Neuron (in vitro differentiated cells): ENCODE data around the gene SERINC4.
A peak's percentile ranks its signal among the peaks of the same experiment; 100 is the strongest.
"Not testable (repeated sequence)": the region's sequence is repeated elsewhere in the genome, so short reads cannot be mapped to it uniquely, and the experiment has no call there.

Source experiments
- H2AFZ ChIP-seq: one replicate; pipeline ENCODE4 v1.6.1; 2013; ENCODE audit warnings: low read depth, mild to moderate bottlenecking, inconsistent platforms, low read length, moderate library complexity
- H3K27me3 ChIP-seq: one replicate; pipeline ENCODE4 v1.6.1; 2013; ENCODE audit warnings: low read length; ENCODE audit not compliant: insufficient read depth
- H3K36me3 ChIP-seq: one replicate; pipeline ENCODE4 v1.6.1; 2013; ENCODE audit warnings: low read length; ENCODE audit not compliant: insufficient read depth
- H3K4me1 ChIP-seq: one replicate; pipeline ENCODE4 v1.6.1; 2013; ENCODE audit warnings: low read length; ENCODE audit not compliant: insufficient read depth
- H3K4me3 ChIP-seq: 2 replicates; pipeline ENCODE4 v1.5.1; 2013; ENCODE audit warnings: mild to moderate bottlenecking, low read length, moderate library complexity
- H3K9me3 ChIP-seq: one replicate; pipeline ENCODE4 v1.6.1; 2013; ENCODE audit warnings: low read length

The SERINC4 gene

DNA sequence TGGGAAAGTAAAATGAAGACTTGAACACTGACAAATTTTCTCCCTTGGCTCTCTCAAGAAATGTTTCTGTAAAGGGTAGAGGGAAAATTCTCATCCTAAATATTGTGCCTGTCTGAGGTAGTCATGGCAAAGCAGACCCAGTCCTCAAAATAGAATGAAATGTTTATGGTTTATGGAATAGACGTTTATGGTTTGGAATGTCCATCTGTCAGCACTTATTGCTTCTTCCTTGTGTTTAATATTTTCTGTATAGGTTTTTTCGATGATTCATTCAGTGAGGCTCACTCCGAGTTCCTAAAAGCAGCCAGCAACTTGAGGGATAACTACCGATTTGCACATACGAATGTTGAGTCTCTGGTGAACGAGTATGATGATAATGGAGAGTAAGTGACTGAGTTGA, 37.2 kb downstream of the SERINC4 start:
- no peaks in the 10 kb centered on the region for H3K9me3 ChIP-seq
- H3K36me3 ChIP-seq = peaks cover 89% of the 10 kb centered on the region
- H3K4me3 ChIP-seq = no peak overlapping the region
- no peaks in the 10 kb centered on the region for H3K4me1 ChIP-seq
- no peaks in the 10 kb centered on the region for H3K27me3 ChIP-seq
- H2AFZ ChIP-seq = no peak overlapping the region

DNA sequence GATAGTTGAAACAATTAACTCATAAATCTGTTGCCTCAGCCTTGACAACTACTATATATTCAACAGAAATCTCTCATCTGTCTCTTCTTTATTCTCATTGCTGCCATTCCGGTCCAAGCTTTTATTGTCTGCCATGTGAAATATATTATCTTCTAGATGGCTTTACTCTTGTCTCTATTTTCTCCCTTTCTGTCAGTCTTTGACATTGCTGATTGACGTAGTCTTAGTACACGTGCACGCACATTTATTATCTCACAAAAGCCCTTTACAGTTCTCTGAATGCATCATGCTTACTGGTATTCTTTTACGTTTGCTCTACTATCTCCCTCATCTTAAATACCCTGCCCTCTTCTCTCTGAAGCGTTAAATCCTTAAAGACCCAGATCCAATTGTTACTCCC, 48.1 kb downstream of the SERINC4 start:
- Histone ChIP-seq H3K4me3 (no peak overlapping the region), H3K27me3 (no peaks in the 10 kb centered on the region), H3K4me1 (peaks cover 22% of the 10 kb centered on the region), H3K9me3 (peaks cover 3% of the 10 kb centered on the region), H2AFZ (no peak overlapping the region), H3K36me3 (peaks cover 53% of the 10 kb centered on the region)

DNA sequence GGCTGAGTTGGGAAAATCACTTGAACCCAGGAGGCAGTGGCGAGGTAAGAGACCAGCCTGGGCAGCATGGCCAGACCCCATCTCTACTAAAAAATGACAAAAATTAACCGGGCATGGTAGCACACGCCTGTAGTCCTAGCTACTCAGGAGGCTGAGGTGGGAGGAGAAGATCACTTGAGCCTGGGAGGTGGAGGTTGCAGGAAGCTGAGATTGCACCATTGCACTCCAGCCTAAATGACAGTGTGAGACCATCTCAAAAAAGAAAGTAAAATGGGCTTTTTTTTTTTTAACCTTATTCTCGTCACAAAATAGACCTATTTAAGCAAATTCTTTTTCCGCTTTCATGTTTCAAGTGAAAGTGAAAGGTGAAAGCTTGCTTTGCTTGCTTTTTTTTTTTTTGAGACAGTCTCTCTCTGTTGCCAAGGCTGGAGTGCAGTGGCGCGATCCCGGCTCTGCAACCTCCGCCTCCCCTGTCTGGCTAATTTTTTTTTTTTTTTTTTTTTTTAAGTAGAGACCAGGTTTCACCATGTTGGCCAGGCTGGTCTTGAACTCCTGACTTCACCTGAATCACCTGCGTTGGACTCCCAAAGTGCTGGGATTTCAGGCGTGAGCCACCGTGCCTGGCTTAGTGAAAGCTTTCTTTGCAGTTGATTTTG, 50.2 kb downstream of the SERINC4 start:
- no peak overlapping the region for H3K4me3 ChIP-seq
- no peaks in the 10 kb centered on the region for H3K27me3 ChIP-seq
- H3K9me3 ChIP-seq = peaks cover 3% of the 10 kb centered on the region
- peaks cover 22% of the 10 kb centered on the region for H3K4me1 ChIP-seq
- no peak overlapping the region for H2AFZ ChIP-seq
- H3K36me3 ChIP-seq = peaks cover 35% of the 10 kb centered on the region

DNA sequence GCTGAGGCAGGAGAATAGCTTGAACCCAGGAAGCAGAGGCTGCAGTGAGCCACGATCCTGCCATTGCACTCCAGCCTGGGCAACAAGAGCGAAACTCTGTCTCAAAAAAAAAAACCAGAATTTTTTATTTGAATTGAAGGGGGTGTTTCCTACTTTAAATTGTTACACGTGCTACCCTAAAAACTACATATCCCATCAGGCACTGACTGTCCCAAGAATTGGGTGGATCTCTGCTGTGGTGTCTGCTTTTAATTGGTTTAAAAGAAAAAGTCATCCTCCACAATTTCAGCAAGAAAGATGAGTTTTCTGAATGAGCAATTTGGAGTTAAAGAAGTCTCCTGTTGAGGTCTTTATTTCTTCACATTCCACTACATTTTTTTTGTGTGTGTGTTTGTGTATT, 51.6 kb downstream of the SERINC4 start:
- Histone ChIP-seq H3K27me3 (no peaks in the 10 kb centered on the region), H3K4me3 (no peak overlapping the region), H2AFZ (no peak overlapping the region), H3K36me3 (peaks cover 24% of the 10 kb centered on the region), H3K4me1 (peaks cover 22% of the 10 kb centered on the region), H3K9me3 (peaks cover 3% of the 10 kb centered on the region)

DNA sequence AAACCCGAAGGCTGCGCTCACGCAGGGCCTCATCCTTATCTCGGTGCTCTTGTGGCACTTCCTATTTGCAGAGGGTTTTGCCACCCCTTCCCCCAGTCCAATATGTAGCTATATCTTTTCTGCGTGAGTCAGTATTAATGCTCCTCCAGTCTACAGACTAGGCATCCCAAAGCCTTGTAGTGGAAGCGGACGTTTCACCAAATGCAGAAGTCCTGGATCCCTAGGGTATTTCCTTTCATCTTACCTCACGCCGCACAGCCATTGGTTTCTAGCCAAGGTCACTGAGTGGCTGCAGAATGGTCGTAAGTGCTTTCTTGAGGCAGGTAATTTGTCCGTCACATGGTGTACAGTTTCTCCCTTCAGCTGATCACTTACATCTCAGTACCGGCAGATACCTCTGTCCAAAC, 53.1 kb downstream of the SERINC4 start:
- not testable (repeated sequence) for H3K9me3 ChIP-seq, H3K27me3 ChIP-seq, H2AFZ ChIP-seq
- H3K36me3 ChIP-seq = peaks cover 14% of the 10 kb centered on the region
- peaks cover 18% of the 10 kb centered on the region for H3K4me1 ChIP-seq
- H3K4me3 ChIP-seq = peak overlapping the region; percentile 97

DNA sequence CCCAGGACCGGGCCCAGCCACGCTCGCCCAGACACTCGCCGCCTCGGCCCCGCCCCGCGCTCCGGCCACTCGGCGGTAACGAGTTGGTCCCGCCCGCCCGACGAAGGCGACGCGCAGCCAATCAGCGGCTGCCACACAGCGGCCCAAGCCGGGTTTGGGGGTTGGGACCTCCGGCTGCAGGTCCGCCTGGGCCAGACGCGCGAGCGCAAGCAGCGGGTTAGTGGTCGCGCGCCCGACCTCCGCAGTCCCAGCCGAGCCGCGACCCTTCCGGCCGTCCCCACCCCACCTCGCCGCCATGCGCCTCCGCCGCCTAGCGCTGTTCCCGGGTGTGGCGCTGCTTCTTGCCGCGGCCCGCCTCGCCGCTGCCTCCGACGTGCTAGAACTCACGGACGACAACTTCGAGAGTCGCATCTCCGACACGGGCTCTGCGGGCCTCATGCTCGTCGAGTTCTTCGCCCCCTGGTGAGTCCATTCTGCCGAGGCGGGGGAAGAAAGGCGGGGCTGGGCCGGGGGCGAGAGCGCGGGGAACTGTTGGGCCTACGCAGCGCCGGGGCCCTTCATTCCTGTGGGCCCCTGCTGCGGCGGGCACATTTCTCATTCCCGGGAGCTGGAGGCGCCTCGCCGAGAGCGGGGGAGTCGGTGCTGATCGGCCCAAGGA, 53.6 kb downstream of the SERINC4 start, which contains the start of gene PDIA3:
Gene PDIA3, plus strand, starts transcription at position 194 of the 658 bp plus-strand sequence. Its CDS starts 102 bp downstream, at position 296.
- not testable (repeated sequence) for H3K36me3 ChIP-seq, H3K9me3 ChIP-seq, H2AFZ ChIP-seq, H3K27me3 ChIP-seq
- H3K4me3 ChIP-seq = peak within 1 kb of the TSS; percentile 97
- H3K4me1 ChIP-seq = peaks cover 12% of the 10 kb centered on the region
